Activated T-cell treated with anti-CD3 and anti-CD28 coated beads for 1 hour (primary cell): Measurements from ENCODE around the gene RNF151.

Experiments used
- DNase-seq: peaks from one replicate; pipeline ENCODE4 v3.0.0-alpha.2; 2020; ENCODE audit warnings: low read depth

Gene RNF151

DNA sequence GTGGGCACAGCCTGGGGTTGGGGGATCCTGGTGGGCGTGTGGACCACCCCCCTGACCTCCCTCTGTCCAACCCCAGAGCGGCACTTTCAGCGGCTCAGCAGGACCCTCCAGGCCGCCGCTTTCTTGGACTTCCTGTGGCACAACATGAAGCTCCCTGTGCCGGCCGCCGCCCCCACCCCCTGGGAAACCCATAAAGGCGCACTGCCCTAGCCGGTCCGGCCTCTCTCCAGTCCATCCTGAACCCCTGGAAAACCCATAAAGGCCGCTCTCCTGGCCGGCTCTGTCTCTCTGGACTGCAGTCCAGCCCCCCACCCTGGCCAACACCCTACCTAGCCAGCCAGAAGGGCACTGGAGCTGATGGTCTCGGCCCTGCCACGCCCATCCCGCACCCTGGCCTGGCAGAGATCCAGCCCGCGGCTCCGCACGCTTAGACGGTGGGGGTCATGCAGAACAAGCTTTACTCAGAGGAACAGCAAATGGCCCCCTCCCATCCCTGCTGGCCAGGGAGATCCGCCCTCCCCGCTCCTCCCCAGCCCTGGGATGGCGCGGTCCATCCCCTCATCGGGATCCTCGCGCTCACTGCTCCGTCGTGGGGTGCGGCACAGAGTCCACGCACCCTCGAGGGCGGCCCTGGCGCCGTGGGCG is 11.9 kb downstream of the RNF151 start:
- no peak for DNase-seq

DNA sequence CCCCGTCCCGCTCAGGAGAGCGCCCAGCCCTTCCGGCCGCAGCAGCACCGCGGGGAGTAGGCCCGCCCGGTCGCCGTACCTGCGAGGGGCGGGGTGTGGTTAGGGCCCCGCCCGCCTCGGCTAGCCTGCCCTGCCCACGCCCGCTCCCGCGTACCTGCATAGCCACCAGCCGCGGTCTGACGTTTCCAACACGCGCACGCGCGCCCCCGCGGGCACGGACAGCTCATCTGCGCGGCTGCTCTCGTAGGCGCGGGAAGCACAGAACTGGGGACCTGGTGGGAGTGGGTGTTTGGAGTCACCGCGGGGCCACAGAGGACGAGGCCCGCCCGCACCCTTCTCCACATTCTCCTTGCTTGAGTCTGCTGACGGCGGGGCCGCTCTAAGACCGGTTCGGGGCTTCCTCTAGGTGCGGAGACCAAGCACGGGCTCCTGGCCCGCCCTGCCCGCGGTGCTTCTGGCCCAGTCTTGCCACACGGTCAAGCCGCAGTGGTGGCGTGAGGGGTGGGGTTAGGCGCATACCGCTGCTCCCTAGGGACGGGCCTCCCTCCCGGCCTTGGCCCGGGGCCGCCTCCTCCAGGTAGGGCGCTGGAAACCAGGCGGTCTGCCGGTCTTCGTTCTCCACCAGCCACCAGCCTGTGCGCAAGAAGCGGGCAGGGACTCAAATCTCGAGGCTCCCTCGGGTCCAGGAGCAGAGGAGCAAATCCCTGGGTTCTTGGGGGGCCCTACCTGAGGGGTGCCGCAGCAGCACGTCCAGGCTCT is 12.8 kb downstream of the RNF151 start:
- DNase-seq = no peak

DNA sequence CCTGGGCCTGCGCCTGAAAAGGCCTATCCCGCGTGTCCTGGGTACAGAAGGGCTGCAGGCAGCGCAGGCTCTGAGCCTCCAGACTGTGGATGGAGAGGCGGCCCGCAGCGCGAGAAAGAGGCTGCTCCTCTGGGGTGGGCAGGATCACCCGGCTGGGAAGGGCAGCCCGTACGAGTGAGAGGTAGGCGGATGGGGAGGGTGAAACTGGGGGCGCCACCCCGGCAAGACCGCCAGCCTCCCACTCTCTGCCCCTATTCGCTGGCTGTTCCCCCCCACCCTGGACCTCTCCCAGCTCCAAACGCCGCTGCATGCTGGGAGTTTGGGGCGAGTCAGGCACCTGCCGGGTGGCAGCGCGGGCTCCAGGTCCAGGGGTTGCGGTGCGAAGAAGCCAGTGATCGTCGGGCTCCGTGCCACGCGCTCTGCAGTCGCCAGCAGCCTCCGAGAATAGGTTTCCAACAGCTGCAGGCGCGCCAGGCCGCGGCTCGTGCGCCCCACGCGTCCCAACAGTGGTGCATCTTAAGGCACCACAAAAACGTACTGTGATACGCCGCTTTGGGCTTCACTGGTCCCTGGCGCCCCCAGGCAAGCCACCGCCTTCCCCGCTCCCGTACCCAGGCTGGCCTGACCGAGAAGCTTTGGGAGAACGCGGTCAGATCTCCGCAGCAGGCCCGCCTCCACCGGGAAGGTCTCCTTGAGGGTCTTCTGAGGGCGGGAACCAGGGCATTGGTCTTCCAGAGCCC is 13.5 kb downstream of the RNF151 start:
- DNase-seq = no peak

DNA sequence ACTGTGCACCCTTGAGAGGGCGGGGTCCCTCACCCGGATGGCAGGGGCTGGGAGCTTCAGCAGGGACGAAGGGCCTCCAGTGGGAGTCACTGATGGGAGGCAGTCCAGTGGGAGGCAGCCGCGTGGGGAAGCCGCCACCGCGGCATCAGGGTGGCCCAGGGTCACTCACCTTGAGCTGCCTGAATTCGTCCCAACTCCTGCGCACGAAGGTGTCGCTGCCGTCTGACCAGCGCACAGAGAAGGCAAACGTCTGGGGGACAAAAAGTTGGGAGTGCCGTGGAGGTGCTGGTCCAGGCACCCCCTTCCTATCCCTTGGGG is 14.1 kb downstream of the RNF151 start:
- DNase-seq = no peak

DNA sequence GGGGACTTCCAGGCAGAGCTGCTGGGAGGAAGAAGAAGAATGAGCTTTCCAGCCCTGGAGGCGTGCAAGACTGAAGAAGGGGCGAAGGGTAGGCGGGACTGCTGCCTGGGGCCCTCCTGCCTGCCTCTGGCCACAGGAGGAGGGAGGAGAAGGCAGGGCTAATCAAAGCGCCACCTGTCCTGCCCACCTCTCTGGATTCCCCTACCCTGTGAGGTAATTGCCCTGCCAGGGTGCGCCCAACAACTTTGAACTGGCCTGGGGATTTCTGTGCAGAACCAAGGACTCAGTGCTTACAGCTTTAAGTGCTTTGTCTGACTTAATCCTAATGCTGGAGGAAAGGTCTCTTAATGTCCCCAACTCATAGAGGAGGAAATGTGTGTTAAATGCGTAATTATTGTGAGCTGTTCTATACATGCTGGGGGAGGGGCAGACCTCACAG is 14.8 kb downstream of the RNF151 start, which contains the start of gene NOXO1:
TSS of gene NOXO1 (minus strand) at position 72 of the 439 bp plus-strand sequence. CDS start 290 bp downstream, outside the sequence.
- no peak for DNase-seq

DNA sequence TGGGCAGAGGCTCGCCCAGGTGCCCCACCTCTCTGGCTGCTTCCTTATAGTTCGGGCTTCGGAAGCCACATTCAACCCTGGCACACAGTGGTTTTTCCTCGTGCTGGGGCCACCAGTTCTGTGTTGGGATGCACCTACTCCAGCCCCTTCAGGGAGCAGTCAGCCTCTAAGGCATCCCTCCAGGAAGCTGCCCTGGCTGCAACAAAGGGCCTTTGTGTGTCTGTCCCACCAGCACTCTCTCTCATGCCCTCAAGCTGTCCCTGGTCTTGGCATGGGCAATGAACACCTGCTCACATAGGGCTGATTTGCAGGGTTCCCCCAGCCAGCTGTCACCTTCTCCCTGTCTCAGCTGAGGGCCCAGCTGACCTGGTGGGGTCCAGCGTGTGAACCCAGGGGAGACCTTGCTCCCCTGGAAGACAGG is 15.4 kb downstream of the RNF151 start:
- no peak for DNase-seq

DNA sequence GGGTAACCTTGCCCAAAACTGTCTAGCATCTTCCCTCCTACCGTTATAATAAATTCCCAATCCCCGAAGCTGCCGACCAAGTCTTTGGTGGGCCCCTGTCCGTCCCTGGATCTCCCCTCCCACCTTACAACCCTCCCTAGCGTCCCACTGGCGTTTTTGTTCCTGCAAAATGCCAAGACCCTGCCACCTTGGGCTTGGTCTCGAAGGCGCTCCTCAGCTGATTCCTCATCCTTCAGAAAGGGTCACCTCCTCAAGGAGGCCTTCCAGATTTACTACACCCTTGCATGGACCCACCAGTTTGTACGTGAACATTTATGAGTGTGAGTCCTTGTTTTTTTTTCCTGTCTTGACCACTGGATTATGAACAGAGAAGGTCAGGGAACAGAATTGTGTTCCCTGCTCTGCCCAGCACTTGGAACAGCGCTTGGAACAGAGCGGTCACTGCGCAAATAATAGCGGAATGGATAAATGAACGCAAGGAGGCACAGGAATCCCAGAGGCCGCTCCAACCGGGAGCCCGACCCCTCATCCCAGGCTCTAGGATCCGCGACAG is 16.4 kb downstream of the RNF151 start:
- no peak for DNase-seq

DNA sequence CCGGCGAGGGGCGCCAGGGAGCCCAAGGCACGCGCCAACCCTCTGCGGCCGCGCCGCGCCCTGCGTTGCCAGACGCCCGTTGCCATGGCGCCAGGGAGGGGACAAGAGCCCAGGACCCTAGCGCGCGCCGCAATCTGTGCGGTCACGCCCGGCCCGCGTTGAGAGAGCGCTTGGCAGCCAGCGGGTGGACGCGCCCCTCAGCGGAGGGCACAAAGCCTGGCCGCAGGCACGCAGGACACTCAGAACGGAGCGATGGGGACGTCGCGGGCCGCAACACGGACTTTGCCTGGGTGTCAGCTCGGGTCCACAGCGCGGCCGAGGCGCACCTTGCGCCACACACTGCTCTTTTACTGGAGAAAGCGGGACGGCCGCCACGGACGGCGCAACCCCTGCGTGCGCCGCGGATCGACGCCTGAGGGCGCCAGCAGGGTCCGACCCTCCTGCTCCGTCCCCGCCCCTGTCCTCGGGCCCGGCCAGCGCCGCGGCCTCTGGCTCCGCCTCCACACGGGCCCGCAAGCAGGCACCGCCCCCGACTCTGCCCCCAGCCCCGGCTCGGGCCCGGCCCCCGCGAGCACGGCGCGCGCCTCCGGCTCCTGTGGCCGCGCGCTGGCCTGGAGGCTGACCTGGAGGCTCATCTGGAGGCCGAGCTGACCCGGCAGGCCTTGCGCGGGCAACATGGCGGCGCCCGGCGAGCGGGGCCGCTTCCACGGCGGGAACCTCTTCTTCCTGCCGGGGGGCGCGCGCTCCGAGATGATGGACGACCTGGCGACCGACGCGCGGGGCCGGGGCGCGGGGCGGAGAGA is 17.1 kb downstream of the RNF151 start, which contains the start of gene GFER:
TSS of gene GFER (plus strand) at position 650 of the 803 bp plus-strand sequence. CDS start at position 676, 26 bp downstream.
- DNase-seq = peak; percentile 40

DNA sequence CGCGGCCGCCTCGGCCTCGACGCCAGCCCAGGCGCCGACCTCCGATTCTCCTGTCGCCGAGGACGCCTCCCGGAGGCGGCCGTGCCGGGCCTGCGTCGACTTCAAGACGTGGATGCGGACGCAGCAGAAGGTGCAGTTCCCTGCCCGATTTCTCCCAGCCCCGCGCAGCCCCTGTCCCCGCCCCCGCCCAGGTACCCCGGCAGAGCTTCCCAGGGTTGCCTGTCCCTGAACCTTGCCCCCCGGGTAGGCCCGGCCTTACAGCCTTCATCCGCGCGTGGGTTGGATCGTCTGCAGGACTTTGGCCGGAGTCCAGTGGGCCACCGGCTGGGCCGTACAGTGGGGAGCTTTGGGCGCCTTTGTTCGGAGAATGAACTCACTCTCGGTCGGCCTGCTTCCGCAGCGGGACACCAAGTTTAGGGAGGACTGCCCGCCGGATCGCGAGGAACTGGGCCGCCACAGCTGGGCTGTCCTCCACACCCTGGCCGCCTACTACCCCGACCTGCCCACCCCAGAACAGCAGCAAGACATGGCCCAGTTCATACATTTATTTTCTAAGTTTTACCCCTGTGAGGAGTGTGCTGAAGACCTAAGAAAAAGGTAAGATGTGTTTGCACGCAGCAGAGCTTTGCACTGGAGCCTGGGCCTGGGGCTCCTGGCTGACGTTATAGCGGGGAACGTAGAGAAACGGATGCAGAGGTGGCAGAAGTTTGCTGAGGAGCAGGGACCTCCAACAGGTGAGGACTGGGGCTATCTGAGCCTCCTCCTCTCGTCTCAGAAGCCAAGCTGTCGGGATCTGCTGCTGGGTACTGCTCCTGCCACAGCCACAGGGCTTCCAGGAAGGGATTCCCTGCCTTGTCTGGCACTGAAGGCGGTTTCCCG is 17.9 kb downstream of the RNF151 start:
- DNase-seq = no peak

DNA sequence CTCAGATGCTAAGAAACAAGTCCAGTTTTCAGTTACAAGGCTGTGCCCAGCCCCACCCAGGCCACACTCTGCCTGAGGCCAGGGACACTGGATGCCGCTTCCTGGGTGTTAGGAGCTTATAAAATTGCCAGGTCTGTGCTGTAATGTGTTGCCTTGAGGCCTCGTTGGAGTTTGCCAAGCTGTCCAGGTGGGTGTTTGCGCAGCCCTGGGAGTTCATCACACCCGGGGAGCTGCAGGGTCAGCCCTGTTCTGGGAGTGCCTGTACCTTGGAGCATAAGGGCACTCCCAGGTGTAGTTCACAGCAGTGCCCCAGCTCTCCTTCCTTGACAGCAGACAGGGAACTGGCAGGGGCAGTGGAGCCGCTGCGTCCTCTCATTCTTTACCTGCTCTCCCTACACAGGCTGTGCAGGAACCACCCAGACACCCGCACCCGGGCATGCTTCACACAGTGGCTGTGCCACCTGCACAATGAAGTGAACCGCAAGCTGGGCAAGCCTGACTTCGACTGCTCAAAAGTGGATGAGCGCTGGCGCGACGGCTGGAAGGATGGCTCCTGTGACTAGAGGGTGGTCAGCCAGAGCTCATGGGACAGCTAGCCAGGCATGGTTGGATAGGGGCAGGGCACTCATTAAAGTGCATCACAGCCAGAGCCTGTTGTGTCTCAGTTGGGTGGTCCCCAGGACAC is 19.0 kb downstream of the RNF151 start:
- DNase-seq = no peak

DNA sequence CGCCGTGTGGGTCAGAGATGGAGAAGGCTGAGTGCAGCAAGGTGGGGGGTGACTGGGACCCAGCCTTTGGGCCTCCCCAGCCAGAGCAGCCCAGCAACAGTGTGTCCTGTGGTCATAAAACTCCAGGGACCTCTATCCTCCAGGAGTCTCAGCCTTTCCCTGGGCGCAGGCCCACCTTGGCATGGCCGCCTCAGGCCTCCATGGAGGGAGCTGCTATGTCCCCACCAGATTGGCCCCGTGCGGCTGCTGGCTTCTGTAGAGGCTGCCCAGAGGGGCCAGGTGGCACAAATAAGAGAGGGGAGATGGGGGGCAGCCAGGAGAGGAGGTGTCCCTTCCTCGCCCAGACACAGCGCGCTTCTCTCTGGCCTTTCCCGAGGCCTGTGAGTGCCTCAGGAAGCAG is 20.5 kb downstream of the RNF151 start:
- DNase-seq = no peak

DNA sequence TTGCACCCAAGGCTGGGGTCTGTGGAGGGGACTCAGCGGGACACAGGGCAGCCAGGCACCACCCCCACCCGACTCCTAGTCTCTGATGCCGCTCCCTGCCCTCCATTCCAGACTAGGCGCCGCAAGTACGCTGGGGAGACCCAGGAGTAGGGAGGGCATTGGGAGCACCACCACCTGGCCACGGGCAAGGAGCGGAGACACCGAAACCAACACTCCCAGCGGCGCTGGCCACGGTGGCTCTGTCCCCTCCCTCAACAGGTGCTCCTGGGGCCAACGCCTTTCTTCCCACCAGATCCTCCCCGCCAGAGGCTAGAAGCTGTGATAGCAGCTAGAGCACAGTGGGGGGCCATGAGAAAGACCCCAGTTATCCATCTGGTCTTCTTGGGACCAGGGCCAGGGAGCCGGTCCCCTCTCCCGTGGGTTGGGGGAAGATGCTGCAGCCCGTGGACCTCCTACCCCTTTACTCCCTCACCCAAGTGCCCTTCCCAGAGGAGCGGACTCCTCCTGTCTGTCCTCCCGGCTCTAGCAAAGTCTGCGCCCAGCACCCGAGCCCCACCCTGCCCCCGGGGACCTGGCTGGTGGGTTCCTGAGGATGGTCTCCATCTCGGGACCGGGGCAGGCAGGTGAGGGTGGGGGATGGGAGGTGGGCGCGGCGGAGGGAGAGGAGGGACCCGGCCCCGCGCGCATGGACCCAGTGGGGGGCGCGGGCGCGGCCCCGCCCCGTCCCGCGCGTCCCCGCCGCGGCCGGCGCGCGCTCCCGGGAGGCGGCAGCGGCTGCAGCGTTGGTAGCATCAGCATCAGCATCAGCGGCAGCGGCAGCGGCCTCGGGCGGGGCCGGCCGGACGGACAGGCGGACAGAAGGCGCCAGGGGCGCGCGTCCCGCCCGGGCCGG is 22.8 kb downstream of the RNF151 start, which contains the start of gene SYNGR3:
TSS of gene SYNGR3 (plus strand) at position 762 of the 892 bp plus-strand sequence. CDS start 133 bp downstream, outside the sequence.
- no peak for DNase-seq

DNA sequence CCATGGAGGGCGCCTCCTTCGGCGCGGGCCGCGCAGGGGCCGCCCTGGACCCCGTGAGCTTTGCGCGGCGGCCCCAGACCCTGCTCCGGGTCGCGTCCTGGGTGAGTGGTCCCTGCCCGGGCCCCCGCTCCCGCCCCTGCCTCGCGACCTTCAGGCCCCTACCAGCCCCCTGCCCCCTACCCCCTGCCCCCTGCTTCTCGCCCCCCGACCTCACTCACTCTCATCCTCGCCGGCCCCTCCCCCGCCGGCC is 23.4 kb downstream of the RNF151 start:
- no peak for DNase-seq

DNA sequence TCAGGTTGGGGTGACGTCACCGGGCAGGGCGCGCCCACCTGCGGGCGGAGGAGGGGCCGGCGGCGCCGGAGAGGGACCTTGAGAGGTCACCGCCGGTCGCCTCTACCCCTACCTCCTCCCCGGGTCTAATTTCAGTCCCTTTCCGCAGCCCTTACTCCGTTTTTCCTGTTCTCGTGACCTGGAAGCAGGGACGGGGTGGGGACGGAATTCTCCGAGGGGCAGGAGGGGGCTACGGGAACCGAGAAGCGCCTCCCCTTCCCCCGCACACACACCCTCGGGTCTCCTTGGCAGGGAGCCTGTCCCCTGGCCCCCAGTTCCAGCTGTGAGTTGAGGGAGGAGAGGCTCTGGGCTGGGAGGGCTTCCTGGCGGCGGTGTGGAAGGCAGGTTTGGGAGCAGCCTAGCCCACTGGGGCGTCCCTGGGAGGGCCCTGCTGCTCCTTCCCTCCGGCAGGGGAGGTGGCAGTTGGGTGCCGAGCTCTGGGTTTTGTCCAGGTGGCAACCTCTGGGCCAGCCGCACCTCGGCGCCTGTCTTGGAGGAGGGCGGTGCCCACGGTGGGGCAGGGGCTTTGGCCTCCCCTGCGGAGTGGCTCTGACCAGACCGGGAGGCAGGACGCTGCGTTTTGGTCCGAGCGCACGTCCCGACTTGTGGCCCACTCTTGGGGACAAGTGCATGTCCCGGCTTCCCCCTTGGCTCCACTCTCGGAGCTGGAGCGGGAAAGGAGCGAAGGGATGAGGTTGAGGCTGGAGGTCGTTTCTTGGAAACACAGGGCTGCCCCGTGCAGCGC is 23.9 kb downstream of the RNF151 start:
- no peak for DNase-seq

DNA sequence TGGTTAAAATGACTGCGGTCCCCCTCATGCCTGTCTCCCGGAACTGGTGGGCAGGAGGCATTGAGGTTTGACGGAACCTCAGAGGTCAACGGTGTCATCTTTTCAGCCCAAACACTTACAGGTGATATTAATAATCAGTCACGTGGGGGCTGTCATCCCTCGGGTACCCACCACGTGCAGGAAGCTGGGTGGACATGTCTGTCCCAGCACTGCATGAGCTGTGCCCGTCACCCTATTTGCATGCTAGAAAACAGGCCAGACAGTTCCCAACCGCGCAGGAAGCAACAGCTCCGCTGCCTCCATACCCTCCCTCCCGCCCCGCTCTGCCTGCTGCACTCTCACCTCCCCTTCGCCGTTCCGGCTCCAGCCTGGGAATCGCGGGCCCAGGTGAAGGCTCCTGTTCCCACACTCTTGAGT is 24.5 kb downstream of the RNF151 start:
- DNase-seq = peak; percentile 35

DNA sequence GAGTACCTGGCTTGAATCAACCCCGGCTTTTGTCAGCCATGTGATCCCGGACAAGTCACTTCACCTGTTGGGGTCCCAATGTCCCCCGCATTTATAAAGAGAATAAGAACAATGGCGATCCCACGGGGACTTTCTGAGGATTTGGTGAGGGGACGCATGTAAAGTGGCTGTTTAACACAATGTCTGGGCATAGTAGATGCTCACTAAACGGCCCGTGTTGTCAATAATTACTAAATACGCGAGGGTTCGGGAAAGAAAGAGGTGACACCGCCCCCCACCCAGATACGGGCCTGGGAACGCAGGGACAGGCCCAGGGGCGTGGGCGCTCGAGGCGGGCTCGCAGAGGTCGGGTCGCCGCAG is 24.9 kb downstream of the RNF151 start:
- no peak for DNase-seq

DNA sequence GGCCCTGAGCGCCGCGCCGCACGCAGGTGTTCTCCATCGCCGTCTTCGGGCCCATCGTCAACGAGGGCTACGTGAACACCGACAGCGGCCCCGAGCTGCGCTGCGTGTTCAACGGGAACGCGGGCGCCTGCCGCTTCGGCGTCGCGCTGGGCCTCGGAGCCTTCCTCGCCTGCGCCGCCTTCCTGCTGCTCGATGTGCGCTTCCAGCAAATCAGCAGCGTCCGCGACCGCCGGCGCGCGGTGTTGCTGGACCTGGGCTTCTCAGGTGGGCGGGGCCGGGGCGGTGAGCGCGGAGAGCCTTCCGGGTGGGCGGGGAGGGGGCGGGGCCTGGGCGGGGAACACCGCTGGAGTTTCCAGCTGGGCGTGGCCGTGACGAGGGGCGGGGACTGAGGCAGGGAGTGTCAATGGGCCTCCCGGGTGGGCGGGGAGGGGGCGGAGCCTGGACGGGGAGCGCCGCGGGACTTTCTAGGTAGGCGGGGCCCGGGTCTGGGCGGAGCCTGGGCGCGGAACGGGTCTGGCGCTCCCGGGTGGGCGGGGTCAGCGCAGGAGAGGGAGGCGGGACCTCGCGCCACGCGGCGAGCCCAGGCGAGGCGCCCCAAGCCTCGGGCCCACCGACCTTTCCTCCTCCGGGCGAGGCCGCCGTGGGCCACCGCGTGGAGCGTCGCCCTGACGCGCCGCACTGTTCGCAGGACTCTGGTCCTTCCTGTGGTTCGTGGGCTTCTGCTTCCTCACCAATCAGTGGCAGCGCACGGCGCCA is 25.5 kb downstream of the RNF151 start:
- peak; percentile 99 for DNase-seq
